OCI-LY1 (cell line): ENCODE results near the gene GIGYF2.

Experiments
- EZH2 ChIP-seq: fragments of 200-600 bp; sonication (generic), shearing (Covaris generic); IDR thresholded peaks from 2 replicates; pipeline ENCODE4 v1.8.0; 2017; ENCODE audit warnings: borderline replicate concordance, mixed run types, mild to moderate bottlenecking, antibody characterized with exemption, low read length, moderate library complexity, mixed read lengths
- TF ChIP-seq, protein P1 (sequence below): fragments of 200-600 bp; sonication (generic), shearing (Covaris generic); IDR thresholded peaks from 2 replicates; pipeline ENCODE4 v1.5.1; 2017; ENCODE audit warnings: mild to moderate bottlenecking, antibody characterized with exemption, low read length, moderate library complexity, mixed read lengths

DNA sequence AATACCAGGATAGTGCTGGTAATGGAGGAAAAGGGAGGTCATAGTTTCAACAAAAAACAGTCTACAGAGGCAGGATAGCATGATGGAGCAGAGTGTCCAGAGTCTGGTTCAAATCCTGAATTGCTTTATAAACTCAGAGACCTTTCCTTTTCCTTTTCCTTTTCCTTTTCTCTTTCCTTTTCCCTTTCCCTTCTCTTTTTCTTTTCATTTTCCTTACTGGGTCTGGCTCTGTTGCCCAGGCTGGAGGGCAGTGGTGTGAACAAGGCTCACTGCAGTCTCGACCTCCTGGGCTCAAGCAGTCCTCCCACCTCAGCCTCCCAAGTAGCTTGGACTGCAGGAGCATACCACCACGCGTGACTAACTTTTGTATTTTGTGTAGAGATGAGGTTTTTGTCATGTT, 31.7 kb downstream of the GIGYF2 start:
- TF ChIP-seq, protein P1, sequence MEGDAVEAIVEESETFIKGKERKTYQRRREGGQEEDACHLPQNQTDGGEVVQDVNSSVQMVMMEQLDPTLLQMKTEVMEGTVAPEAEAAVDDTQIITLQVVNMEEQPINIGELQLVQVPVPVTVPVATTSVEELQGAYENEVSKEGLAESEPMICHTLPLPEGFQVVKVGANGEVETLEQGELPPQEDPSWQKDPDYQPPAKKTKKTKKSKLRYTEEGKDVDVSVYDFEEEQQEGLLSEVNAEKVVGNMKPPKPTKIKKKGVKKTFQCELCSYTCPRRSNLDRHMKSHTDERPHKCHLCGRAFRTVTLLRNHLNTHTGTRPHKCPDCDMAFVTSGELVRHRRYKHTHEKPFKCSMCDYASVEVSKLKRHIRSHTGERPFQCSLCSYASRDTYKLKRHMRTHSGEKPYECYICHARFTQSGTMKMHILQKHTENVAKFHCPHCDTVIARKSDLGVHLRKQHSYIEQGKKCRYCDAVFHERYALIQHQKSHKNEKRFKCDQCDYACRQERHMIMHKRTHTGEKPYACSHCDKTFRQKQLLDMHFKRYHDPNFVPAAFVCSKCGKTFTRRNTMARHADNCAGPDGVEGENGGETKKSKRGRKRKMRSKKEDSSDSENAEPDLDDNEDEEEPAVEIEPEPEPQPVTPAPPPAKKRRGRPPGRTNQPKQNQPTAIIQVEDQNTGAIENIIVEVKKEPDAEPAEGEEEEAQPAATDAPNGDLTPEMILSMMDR: no peak
- no peak for TF ChIP-seq EZH2
